DND-41 (cell line): ENCODE data around the gene NAXD.

ENCODE experiments used
- ATAC-seq: fragments of 200-7000 bp; cut with Tn5 transposase; 3 replicates; pipeline ENCODE4 v1.9.1; 2021; ENCODE audit warnings: low read depth; ENCODE audit not compliant: insufficient read depth
- DNase-seq: peaks from one replicate; pipeline ENCODE4 v3.0.0-alpha.2; 2020
- H2AFZ ChIP-seq: 2 replicates; pipeline ENCODE4 v1.6.0; 2012; ENCODE audit warnings: low read depth, low read length
- H3K27ac ChIP-seq: 2 replicates; pipeline ENCODE4 v1.5.1; 2012; ENCODE audit warnings: low read length, inconsistent platforms
- H3K27me3 ChIP-seq: fragments of 200-600 bp; sonication (generic); 2 replicates; pipeline ENCODE4 v1.6.0; 2012; ENCODE audit warnings: low read length, mild to moderate bottlenecking, inconsistent platforms; ENCODE audit not compliant: insufficient read depth, poor library complexity
- H3K36me3 ChIP-seq: 2 replicates; pipeline ENCODE4 v1.5.1; 2012; ENCODE audit warnings: low read length, inconsistent platforms; ENCODE audit not compliant: insufficient read depth
- H3K4me1 ChIP-seq: 2 replicates; pipeline ENCODE4 v1.5.1; 2012; ENCODE audit warnings: mild to moderate bottlenecking, low read length; ENCODE audit not compliant: insufficient read depth
- H3K4me2 ChIP-seq: 2 replicates; pipeline ENCODE4 v1.6.0; 2012; ENCODE audit warnings: mild to moderate bottlenecking, moderate library complexity, low read length, inconsistent platforms; ENCODE audit not compliant: insufficient read depth
- H3K4me3 ChIP-seq, 2 experiments: fragments of 200-600 bp in 1 of 2; shearing (Covaris generic) in 1 of 2; 2 replicates each; pipeline ENCODE4 v1.5.1; 2012 to 2016; ENCODE audit warnings: inconsistent platforms in 2 of 2, low read length in 2 of 2, mild to moderate bottlenecking in 2 of 2, low read depth in 1 of 2, moderate library complexity in 1 of 2
- H3K79me2 ChIP-seq: 2 replicates; pipeline ENCODE4 v1.6.0; 2012; ENCODE audit warnings: low read length, inconsistent platforms; ENCODE audit not compliant: insufficient read depth
- H3K9ac ChIP-seq: 2 replicates; pipeline ENCODE4 v1.6.0; 2012; ENCODE audit warnings: low read depth, mild to moderate bottlenecking, inconsistent platforms, low read length, moderate library complexity
- H3K9me3 ChIP-seq: 2 replicates; pipeline ENCODE4 v1.5.1; 2012; ENCODE audit warnings: low read length, moderate library complexity, mild to moderate bottlenecking, inconsistent platforms; ENCODE audit not compliant: insufficient read depth, severe bottlenecking
- H4K20me1 ChIP-seq: 2 replicates; pipeline ENCODE4 v1.6.0; 2012; ENCODE audit warnings: low read length; ENCODE audit not compliant: insufficient read depth
- CTCF ChIP-seq: IDR thresholded peaks from 2 replicates; pipeline ENCODE4 v1.5.1; 2012; ENCODE audit warnings: borderline replicate concordance, low read length, moderate library complexity, mild to moderate bottlenecking; ENCODE audit not compliant: poor library complexity, severe bottlenecking; ENCODE audit errors: extremely low read depth
- EZH2 ChIP-seq: IDR thresholded peaks from 3 replicates; pipeline ENCODE4 v1.6.1; 2012; ENCODE audit warnings: borderline replicate concordance, low read depth, mild to moderate bottlenecking, moderate library complexity, low read length, inconsistent platforms; ENCODE audit not compliant: severe bottlenecking

The NAXD gene

GRCh38 chr13:110589793-110590390 is 25.5 kb upstream of the NAXD start:
- Histone ChIP-seq H3K27ac (no peak overlapping the region), H3K4me3 (no peak overlapping the region), H3K27me3 (peaks cover 3% of the 10 kb centered on the region), H3K9ac (no peak overlapping the region), H2AFZ (no peak overlapping the region), H3K4me2 (no peak overlapping the region), H3K79me2 (no peaks in the 10 kb centered on the region), H3K9me3 (no peaks in the 10 kb centered on the region), H3K4me1 (no peaks in the 10 kb centered on the region), H4K20me1 (no peaks in the 10 kb centered on the region), H3K36me3 (no peaks in the 10 kb centered on the region)
- TF ChIP-seq CTCF (no peak), EZH2 (no peak)
- ATAC-seq (no peak), DNase-seq (no peak)

- Histone ChIP-seq H3K36me3 (no peaks in the 10 kb centered on the region), H3K9ac (no peak overlapping the region), H3K27ac (no peak overlapping the region), H2AFZ (no peak overlapping the region), H3K79me2 (no peaks in the 10 kb centered on the region), H3K4me3 (no peak overlapping the region), H3K4me1 (no peaks in the 10 kb centered on the region), H3K27me3 (peaks cover 3% of the 10 kb centered on the region), H3K4me2 (no peak overlapping the region), H3K9me3 (no peaks in the 10 kb centered on the region), H4K20me1 (no peaks in the 10 kb centered on the region)
- ATAC-seq, result no peak
- TF ChIP-seq CTCF (no peak), EZH2 (no peak)
- DNase-seq, result no peak
Measured at GRCh38 chr13:110590577-110590976, 24.8 kb upstream of the NAXD start.

- Histone ChIP-seq H3K9me3 (no peaks in the 10 kb centered on the region), H4K20me1 (no peaks in the 10 kb centered on the region), H3K4me2 (no peak overlapping the region), H3K9ac (no peak overlapping the region), H3K27me3 (peaks cover 8% of the 10 kb centered on the region), H3K36me3 (no peaks in the 10 kb centered on the region), H3K4me3 (no peak overlapping the region), H2AFZ (no peak overlapping the region), H3K79me2 (no peaks in the 10 kb centered on the region), H3K4me1 (no peaks in the 10 kb centered on the region), H3K27ac (no peak overlapping the region)
- ATAC-seq, result no peak
- TF ChIP-seq EZH2 (no peak), CTCF (no peak)
- DNase-seq, result no peak
Measured at GRCh38 chr13:110592665-110593064, 22.7 kb upstream of the NAXD start.
